ENCODE data around the gene HECTD4. TPM values are rescaled to one million over a fixed set of nuclear protein-coding genes. Genes with fewer than 3 reads are reported as not detected.

HECTD4 gene
- total RNA-seq, 1 experiment from 2014 or later = 65.7 TPM

DNA sequence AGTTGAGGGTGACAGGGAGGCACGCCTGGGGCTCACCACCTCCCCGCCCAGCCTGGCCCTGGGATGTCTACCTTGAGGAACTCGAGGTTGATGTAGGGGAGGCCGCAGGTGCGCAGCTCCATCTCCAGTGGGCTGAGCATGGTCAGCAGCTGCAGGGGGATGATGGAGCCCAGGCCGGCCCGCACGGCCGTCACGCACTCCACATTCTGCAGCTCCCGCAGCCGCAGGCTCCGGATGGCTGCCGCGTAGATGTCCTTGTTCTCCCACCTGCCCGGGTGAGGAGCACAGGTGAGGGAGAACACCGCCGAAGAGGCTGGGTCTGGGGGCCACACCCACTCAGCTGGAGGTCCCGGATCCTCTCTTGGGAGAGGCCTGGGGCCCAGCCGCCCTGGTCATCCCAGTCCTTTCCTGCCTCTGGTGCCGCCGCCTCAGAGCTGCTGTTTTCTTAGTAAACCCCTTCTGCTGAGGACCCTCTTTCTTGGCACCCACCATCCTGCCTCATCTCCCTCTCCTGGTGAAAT is 218.7 kb downstream of the HECTD4 start:
- Mint-ChIP-seq H3K4me1 (ENCODE audit: low read depth, unreplicated experiment) (no peaks in the 10 kb centered on the region), H3K4me3 (ENCODE audit: low read depth, unreplicated experiment) (no peak overlapping the region), H3K27me3 (ENCODE audit: unreplicated experiment) (no peaks in the 10 kb centered on the region), H3K9me3 (ENCODE audit: low read depth, unreplicated experiment) (no peaks in the 10 kb centered on the region), H3K36me3 (ENCODE audit: insufficient read depth, unreplicated experiment) (peaks cover 35% of the 10 kb centered on the region), H3K27ac (ENCODE audit: unreplicated experiment) (no peak overlapping the region)
- intact Hi-C loops (cut with micrococcal nuclease; ENCODE audit: unreplicated experiment) = no loop called here
- CTCF ChIA-PET = no interaction called here
- no TSS peak for BruUV-seq (replicated peaks)
- DNase-seq = no peak
- TF ChIP-seq, protein P1, sequence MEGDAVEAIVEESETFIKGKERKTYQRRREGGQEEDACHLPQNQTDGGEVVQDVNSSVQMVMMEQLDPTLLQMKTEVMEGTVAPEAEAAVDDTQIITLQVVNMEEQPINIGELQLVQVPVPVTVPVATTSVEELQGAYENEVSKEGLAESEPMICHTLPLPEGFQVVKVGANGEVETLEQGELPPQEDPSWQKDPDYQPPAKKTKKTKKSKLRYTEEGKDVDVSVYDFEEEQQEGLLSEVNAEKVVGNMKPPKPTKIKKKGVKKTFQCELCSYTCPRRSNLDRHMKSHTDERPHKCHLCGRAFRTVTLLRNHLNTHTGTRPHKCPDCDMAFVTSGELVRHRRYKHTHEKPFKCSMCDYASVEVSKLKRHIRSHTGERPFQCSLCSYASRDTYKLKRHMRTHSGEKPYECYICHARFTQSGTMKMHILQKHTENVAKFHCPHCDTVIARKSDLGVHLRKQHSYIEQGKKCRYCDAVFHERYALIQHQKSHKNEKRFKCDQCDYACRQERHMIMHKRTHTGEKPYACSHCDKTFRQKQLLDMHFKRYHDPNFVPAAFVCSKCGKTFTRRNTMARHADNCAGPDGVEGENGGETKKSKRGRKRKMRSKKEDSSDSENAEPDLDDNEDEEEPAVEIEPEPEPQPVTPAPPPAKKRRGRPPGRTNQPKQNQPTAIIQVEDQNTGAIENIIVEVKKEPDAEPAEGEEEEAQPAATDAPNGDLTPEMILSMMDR (IDR thresholded peaks at IDR 0.05; ENCODE audit: unreplicated experiment) = no peak

DNA sequence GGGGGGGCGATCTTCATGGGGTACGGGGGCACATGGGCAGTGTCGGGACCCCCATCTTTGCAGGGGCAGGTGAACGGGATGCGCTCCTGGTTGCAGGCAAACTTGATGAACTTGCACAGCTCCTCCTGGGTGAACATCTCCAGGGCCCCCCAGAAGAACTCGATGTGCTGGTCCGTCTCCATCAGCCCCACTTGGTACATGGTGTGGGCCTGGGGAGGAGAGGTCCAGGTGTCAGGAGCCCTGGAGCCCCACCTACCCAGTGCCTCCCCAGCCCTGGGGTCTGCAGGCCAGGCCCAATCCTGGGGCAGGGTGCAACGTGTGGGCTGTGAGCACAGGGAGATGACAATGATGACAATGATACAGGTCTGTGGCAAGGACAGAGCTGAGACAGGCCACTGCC is 219.2 kb downstream of the HECTD4 start:
- no peak for DNase-seq
- Mint-ChIP-seq H3K36me3 (ENCODE audit: insufficient read depth, unreplicated experiment) (peaks cover 36% of the 10 kb centered on the region), H3K9me3 (ENCODE audit: low read depth, unreplicated experiment) (no peaks in the 10 kb centered on the region), H3K4me1 (ENCODE audit: low read depth, unreplicated experiment) (no peaks in the 10 kb centered on the region), H3K4me3 (ENCODE audit: low read depth, unreplicated experiment) (no peak overlapping the region), H3K27me3 (ENCODE audit: unreplicated experiment) (no peaks in the 10 kb centered on the region), H3K27ac (ENCODE audit: unreplicated experiment) (no peak overlapping the region)
- CTCF ChIA-PET = no interaction called here
- BruUV-seq (replicated peaks) = no TSS peak
- intact Hi-C loops (cut with micrococcal nuclease; ENCODE audit: unreplicated experiment) = no loop called here
- TF ChIP-seq, protein P1 (IDR thresholded peaks at IDR 0.05; ENCODE audit: unreplicated experiment) = no peak

DNA sequence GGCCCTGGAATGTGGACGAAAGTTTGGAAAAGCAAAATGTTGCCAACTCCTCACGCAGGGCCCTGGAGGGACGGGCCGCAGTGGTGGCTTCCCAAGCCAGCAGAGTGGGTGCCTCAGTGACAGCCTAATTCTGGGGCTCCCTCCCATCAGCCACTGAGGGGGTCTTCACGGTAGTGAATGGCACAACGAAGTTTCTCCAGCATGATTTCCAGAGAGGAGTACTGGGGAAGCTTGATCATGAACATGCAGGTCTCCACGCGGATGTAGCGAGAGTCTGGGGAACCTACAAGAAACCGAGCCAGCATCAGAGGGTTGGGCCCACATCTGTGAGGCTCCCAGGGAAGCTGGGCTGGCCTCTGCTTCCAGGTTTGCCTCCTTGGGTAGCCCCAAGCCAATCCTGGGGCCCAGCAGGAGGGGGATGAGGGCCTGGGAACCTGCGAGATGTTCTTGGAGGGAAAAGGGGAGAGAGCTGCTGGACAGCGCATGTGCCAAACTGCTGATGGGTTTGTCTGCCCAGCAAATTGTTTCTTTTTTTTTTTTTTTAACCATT is 219.9 kb downstream of the HECTD4 start:
- no peak for DNase-seq
- Mint-ChIP-seq H3K4me1 (ENCODE audit: low read depth, unreplicated experiment) (no peaks in the 10 kb centered on the region), H3K4me3 (ENCODE audit: low read depth, unreplicated experiment) (no peak overlapping the region), H3K36me3 (ENCODE audit: insufficient read depth, unreplicated experiment) (peaks cover 30% of the 10 kb centered on the region), H3K27ac (ENCODE audit: unreplicated experiment) (no peak overlapping the region), H3K27me3 (ENCODE audit: unreplicated experiment) (no peaks in the 10 kb centered on the region), H3K9me3 (ENCODE audit: low read depth, unreplicated experiment) (peaks cover 3% of the 10 kb centered on the region)
- TF ChIP-seq, protein P1 (IDR thresholded peaks at IDR 0.05; ENCODE audit: unreplicated experiment) = no peak
- CTCF ChIA-PET = no interaction called here
- BruUV-seq (replicated peaks) = no TSS peak
- intact Hi-C loops (cut with micrococcal nuclease; ENCODE audit: unreplicated experiment) = no loop called here

DNA sequence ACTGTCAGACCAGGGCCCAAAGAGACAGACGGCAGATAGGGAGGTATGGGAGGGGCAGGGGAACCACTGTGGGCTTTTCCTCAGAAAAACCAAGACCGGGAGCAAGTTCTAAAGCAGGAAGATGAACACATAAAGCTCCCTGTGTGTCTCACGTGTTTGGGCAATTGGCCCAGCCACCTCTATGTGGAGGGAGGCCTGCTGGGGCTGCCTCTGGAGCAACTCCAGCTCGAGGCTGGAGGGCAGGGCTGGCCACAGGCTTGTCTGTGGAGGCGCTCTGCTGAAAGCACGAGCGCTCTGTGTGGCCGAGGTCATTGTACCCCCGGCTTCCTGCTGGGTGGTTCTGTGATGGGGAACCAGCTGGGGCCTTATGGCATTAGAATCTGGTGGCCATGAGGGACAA is 220.5 kb downstream of the HECTD4 start:
- intact Hi-C loops (cut with micrococcal nuclease; ENCODE audit: unreplicated experiment) = no loop called here
- no peaks in the 10 kb centered on the region for H3K4me1 Mint-ChIP-seq (ENCODE audit: low read depth, unreplicated experiment)
- TF ChIP-seq, protein P1 (IDR thresholded peaks at IDR 0.05; ENCODE audit: unreplicated experiment) = no peak
- H3K9me3 Mint-ChIP-seq (ENCODE audit: low read depth, unreplicated experiment) = peaks cover 6% of the 10 kb centered on the region
- H3K4me3 Mint-ChIP-seq (ENCODE audit: low read depth, unreplicated experiment) = no peak overlapping the region
- no TSS peak for BruUV-seq (replicated peaks)
- DNase-seq = no peak
- no peak overlapping the region for H3K27ac Mint-ChIP-seq (ENCODE audit: unreplicated experiment)
- peaks cover 30% of the 10 kb centered on the region for H3K36me3 Mint-ChIP-seq (ENCODE audit: insufficient read depth, unreplicated experiment)
- no peaks in the 10 kb centered on the region for H3K27me3 Mint-ChIP-seq (ENCODE audit: unreplicated experiment)
- CTCF ChIA-PET = no interaction called here

Data from Calu3 (cell line).